HG03139 (cell line): ENCODE measurements around the gene UBR3.

Source experiments
- ATAC-seq: cut with Tn5 transposase; IDR thresholded peaks from one replicate; pipeline ENCODE4 v1.9.1; 2021; ENCODE audit not compliant: unreplicated experiment

The UBR3 gene

GRCh38 chr2:169994752-169995151 lies 167.5 kb downstream of the UBR3 start:
- no peak for ATAC-seq

DNA sequence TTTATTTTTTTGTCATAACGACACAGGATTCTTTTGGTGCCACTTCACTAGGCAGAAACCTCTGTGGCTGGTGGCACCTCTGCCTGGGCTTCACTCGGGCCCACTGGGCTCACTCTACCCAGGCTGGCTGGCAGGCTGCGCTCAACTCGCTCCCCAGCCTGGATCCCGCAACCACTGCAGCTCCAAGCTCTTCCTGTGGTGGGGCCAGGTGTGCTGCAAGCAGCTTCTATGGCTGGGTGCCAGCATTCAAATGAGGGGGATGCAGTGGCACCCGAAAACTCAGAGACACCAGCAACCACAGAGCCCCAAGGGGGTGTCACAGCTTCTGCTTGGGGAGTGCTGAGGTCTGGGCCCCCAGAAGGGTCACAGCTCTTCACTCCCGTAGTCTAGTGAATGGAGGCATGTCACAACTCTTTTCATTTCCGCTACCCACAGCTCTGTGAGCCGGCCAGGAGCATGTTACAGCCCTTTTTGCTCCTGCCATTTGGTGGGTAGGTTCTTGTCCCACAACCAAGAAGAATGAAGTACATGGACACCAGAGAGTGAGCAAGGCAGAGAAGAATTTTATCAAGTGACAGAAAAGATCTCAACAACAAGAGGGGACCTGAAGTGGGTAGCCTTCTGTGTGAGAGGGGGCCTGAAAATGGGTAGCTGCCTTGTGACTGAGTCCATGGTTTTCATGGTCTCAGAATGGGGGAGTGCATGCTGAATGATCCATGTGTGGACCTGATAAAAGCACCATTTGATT lies 170.1 kb downstream of the UBR3 start:
- ATAC-seq = no peak

DNA sequence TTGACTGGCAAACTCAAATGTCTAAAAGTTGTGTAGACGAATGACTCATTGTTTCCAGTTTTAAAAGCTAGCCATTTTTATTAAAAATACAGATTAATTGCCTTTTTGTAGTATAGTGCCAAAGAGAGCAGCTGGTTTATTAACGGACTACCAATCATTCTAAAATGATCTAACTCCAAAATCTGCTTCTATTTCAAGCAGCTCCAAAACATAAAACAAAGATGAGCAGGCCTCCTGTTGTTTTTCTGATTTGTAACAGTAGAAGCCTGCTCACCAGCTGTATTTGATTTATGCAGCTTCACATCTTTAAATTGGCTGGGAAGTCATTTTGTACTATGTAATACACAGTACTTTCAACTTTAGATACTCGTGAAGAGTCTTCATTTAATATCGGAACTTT lies 171.8 kb downstream of the UBR3 start:
- ATAC-seq = no peak

- no peak for ATAC-seq
Observed at GRCh38 chr2:170002096-170002495, 174.8 kb downstream of the UBR3 start.

- ATAC-seq = no peak
Observed at GRCh38 chr2:170005702-170006101, 178.4 kb downstream of the UBR3 start.

DNA sequence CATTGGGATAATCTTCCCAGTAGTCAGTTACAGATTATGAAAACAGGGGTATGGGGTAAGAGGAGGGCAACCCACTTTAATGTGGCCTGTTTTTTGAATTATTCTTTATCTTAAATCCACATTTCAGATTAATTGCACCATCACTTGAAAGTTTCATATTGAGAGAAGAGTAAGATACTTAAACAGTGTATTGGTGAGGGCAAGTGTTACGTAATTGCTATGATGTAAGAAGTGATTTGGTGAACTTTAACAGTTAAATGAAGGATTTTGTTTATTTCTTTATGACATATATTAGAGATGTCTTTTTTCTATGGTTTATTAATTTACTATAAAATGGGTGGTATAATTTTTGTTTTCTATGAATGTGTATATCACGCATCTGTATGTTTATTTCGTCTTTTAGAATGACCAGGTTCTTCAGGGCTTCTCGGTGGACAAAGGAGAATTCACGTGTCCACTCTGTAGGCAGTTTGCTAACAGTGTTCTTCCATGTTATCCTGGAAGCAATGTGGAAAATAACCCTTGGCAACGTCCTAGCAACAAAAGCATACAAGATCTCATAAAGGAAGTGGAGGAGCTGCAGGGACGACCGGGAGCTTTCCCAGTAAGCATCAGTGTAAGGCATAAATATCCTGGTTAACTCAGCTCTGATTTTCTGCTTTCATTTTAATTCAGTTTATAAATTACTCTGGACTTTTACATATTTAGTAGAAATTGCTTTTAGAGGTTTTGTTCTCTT lies 179.5 kb downstream of the UBR3 start:
- no peak for ATAC-seq

- ATAC-seq = no peak
Observed at GRCh38 chr2:170009209-170009608, 182.0 kb downstream of the UBR3 start.

DNA sequence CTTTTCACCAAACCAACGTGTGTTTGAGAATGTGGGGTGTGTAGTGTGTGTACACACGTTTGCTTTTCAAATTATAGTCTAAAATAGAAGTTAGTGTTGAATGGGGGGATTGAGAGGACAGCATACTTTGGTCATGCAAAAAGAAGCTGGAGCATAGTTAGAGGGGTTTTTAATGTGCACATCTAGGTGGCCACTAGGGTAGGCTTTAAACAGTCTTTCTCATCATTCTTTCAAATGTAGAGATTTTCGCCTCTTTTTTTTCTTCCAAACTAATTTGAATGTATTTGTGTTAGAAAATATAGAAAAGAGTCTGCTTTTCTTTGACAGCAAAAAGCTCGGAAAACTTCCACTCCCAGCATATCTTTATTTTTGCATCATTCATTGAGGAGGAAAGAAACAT lies 185.5 kb downstream of the UBR3 start:
- no peak for ATAC-seq

DNA sequence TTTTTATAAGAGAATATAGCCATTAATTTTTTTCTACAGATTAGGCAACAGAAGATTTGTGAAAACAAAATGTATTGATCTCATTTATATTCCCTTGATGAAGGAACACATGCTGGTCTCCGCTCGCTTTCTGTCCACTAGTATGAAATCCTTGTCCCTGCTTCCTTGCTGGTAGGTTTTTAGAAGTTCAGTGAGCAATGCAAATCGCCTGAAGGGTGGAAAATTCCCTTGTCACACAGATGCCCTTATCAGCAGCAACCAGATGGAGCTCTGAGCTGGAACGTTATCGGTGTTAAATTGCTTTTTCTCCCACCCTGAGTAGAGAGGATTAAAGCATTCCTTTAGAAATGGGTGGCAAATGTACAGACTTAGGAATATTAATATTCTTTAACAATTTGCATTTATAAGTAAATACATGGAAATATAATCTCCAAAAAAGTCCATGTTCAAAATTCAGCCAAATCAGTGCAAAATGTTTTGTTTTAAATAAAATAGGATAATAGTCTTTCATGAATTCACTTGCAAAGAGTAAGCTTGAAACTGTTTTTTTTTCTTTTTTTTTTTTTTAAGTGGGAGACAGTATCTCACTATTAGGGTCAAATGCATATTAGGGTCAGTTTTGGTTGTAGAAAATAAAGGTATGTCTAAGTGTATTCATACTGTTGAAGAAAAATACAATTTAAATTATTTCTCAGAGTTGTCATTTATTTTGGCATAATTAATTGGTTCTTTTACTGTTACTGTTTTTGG lies 186.7 kb downstream of the UBR3 start:
- no peak for ATAC-seq

DNA sequence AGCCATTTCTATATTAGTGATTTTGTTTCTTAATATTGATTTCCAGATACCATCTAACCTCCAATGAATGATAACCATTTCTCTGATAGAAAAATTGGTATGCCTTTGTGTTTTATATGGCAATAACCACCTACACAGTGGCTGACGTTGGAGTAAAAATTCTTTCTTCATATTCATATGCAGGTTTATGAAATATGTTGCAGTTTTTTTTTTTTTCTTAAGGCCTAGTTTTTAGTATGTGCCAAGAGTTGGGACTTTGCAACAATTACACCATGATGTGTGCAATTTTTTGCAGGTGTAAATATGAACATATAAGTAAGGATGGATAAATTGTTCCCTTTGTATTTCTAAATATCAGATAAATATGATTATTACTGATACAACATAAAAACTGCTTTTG lies 187.5 kb downstream of the UBR3 start:
- ATAC-seq = no peak

DNA sequence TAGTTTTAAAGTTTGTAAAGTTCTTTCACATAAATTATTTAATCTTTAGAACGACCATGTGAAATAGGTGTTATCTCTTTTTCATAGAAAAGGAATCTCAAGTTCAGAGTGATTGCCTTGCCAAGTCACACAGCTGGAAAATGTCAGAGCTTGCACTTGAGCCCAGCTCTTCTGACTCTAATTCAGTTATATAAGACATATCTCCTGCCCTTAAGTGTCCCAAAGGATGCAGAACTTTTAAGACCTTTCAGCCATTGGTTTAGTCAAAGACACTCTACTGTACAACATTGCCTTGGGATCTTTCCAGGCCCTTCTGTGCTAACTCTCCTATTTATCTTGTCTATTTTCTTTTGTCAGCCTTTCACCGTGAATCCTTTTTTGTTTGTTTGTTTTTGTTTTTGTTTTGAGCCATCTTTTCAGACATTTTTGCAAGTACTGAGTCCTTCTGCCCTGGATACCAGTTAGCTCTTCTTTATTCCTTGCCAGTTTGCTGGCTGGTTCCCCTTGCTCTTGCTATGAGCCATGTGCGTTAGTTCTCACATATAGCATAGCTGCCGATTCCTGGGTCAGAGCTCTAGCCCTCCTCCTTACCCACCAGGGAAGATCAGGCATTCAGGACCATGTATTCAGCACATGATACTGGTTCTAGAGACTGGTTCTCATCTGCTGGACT lies 190.7 kb downstream of the UBR3 start:
- no peak for ATAC-seq

- no peak for ATAC-seq
Observed at GRCh38 chr2:170019060-170019805, 192.0 kb downstream of the UBR3 start.

GRCh38 chr2:170020777-170021176 lies 193.5 kb downstream of the UBR3 start:
- ATAC-seq = no peak

- no peak for ATAC-seq
Observed at GRCh38 chr2:170022692-170023091, 195.4 kb downstream of the UBR3 start.

GRCh38 chr2:170024721-170025120 lies 197.5 kb downstream of the UBR3 start:
- ATAC-seq = no peak

- ATAC-seq = no peak
Observed at GRCh38 chr2:170025223-170025622, 198.0 kb downstream of the UBR3 start.

- no peak for ATAC-seq
Observed at GRCh38 chr2:170026361-170026760, 199.1 kb downstream of the UBR3 start.

- no peak for ATAC-seq
Observed at GRCh38 chr2:170029551-170029950, 202.3 kb downstream of the UBR3 start.

GRCh38 chr2:170030040-170030439 lies 202.8 kb downstream of the UBR3 start:
- no peak for ATAC-seq

GRCh38 chr2:170031288-170031687 lies 204.0 kb downstream of the UBR3 start:
- ATAC-seq = no peak

- no peak for ATAC-seq
Observed at GRCh38 chr2:170034596-170034995, 207.3 kb downstream of the UBR3 start.
